22Rv1 (cell line): Measurements from ENCODE around the gene TGFB1I1.

ENCODE experiments used
- H3K27ac ChIP-seq: fragments of 450-650 bp; 2 replicates; pipeline ENCODE4 v1.5.1; 2017
- ZFX ChIP-seq: fragments of 450-650 bp; IDR thresholded peaks from 2 replicates; pipeline ENCODE4 v1.6.1; 2017; ENCODE audit warnings: antibody characterized with exemption, borderline replicate concordance
- TF ChIP-seq, protein P1 (sequence below): fragments of 450-650 bp; IDR thresholded peaks from 2 replicates; pipeline ENCODE4 v1.5.1; 2017; ENCODE audit warnings: mild to moderate bottlenecking

Gene TGFB1I1

DNA sequence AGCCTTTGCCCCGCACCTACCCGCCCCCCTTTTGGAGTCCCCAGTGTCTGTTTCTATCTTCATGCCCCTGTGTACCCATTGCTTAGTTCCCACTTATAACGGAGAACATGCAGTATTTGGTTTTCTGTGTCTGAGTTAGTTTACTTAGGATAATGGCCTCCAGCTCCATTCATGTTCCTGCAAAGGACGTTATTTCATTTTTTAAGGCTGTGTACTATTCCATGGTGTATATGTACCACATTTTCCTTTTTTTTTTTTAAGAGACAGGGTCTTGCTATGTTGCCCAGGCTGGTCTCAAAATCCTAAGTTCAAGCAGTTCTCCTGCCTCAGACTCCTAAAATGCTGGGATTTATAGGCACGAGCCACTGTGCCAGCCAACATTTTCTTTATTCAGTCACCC lies 4.1 kb upstream of the TGFB1I1 start:
- H3K27ac ChIP-seq, result no peak overlapping the region
- TF ChIP-seq, protein P1, sequence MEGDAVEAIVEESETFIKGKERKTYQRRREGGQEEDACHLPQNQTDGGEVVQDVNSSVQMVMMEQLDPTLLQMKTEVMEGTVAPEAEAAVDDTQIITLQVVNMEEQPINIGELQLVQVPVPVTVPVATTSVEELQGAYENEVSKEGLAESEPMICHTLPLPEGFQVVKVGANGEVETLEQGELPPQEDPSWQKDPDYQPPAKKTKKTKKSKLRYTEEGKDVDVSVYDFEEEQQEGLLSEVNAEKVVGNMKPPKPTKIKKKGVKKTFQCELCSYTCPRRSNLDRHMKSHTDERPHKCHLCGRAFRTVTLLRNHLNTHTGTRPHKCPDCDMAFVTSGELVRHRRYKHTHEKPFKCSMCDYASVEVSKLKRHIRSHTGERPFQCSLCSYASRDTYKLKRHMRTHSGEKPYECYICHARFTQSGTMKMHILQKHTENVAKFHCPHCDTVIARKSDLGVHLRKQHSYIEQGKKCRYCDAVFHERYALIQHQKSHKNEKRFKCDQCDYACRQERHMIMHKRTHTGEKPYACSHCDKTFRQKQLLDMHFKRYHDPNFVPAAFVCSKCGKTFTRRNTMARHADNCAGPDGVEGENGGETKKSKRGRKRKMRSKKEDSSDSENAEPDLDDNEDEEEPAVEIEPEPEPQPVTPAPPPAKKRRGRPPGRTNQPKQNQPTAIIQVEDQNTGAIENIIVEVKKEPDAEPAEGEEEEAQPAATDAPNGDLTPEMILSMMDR, result no peak

- H3K27ac ChIP-seq, result no peak overlapping the region
- TF ChIP-seq, protein P1, result no peak
- TF ChIP-seq ZFX, result no peak
Measured at GRCh38 chr16:31470615-31471014, 1.3 kb upstream of the TGFB1I1 start.

DNA sequence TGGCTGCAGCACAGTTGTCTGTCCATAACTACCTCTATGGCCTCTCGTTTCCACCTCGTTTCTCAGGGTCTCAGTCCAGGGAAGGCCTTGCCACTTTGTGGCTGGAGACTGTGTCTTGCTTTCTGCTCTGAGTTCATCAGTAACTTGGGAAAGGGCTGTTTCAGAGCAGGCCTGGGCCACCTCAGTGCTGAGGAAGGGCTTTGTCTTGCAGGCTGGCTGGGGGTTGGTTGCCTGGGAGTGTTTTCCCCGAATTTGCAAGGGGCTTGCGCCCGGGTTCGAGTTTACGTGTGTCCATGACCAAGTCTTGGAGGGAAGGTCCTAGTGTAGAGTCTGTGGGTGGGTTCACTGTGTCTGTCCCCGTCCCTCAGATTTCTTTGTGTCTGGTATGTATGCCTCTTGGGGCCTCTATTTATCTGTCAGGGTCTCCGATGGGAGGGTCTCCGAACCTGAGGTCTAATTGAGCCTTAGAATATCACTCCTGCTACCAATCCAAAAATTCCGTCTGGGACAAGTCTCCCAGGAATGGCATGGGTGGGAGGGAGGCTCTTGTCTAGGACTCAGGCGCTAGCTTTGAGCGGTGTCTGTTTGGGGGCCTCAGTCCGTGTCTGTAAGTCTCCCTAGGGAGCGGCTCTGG lies 594 bp upstream of the TGFB1I1 start:
- TF ChIP-seq ZFX, result no peak
- TF ChIP-seq, protein P1, result no peak
- H3K27ac ChIP-seq, result no peak overlapping the region

GRCh38 chr16:31472709-31473203 lies 804 bp downstream of the TGFB1I1 start:
- H3K27ac ChIP-seq, result no peak overlapping the region
- TF ChIP-seq, protein P1, result peak; percentile 93
- no peak for TF ChIP-seq ZFX

DNA sequence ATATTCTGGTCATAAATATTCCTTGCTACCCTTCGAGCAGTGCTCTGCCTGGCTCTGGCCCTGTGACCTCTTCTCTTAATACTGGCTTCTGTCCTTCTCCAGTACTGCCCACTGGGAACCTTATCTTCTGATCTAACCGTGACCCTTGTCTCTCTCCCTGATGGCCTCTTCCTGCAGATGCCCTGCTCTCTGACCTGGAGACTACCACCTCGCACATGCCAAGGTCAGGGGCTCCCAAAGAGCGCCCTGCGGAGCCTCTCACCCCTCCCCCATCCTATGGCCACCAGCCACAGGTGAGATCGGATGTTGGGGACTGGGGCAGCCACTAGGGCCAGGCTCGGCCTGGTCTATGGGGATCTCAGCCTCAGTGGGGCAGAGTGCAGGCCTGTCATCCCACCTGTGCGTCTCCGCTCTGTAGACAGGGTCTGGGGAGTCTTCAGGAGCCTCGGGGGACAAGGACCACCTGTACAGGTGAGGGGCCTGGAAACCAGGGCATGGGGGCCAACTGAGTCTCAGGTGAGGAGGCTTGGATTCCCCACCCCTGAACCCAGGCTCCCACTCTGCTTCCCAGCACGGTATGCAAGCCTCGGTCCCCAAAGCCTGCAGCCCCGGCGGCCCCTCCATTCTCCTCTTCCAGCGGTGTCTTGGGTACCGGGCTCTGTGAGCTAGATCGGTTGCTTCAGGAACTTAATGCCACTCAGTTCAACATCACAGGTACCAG lies 1.5 kb downstream of the TGFB1I1 start:
- TF ChIP-seq ZFX, result no peak
- TF ChIP-seq, protein P1, result no peak
- no peak overlapping the region for H3K27ac ChIP-seq

DNA sequence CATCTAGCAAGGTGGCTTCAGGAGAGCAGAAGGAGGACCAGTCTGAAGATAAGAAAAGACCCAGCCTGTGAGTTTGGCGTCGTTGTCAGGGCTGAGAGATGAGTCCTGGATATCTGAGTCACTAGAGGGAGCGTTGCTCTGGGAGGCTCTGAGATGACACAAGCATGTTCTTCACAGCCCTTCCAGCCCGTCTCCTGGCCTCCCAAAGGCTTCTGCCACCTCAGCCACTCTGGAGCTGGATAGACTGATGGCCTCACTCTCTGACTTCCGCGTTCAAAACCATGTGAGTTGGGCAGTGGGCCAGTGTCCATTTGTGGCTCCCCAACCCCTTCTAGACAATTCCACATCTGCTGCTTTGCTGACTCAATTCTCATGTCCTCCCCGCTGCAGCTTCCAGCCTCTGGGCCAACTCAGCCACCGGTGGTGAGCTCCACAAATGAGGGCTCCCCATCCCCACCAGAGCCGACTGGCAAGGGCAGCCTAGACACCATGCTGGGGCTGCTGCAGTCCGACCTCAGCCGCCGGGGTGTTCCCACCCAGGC lies 2.3 kb downstream of the TGFB1I1 start:
- no peak overlapping the region for H3K27ac ChIP-seq
- TF ChIP-seq, protein P1, result no peak
- TF ChIP-seq ZFX, result no peak
